H9 (cell line): ENCODE results near the gene CHTF8. TPM values are rescaled to one million over a fixed set of nuclear protein-coding genes. Genes with fewer than 3 reads are reported as not detected.

Source experiments
- DNase-seq: peaks from one replicate; pipeline ENCODE4 v3.0.0-alpha.2; 2017
- H2AFZ ChIP-seq: one replicate; pipeline ENCODE4 v1.6.1; 2013; ENCODE audit warnings: mild to moderate bottlenecking, low read length, control low read depth, moderate library complexity
- H2AK5ac ChIP-seq: 2 replicates; pipeline ENCODE4 v1.6.1; 2013; ENCODE audit warnings: low read length, control low read depth, mixed read lengths; ENCODE audit not compliant: insufficient read length
- H2BK120ac ChIP-seq: one replicate; pipeline ENCODE4 v1.6.1; 2013; ENCODE audit warnings: low read depth, mild to moderate bottlenecking, low read length, control low read depth, inconsistent platforms; ENCODE audit not compliant: poor library complexity, severe bottlenecking
- H2BK12ac ChIP-seq: 2 replicates; pipeline ENCODE4 v1.6.1; 2013; ENCODE audit warnings: low read length, control low read depth, mixed read lengths, low read depth; ENCODE audit not compliant: insufficient read length
- H2BK15ac ChIP-seq: 2 replicates; pipeline ENCODE4 v1.6.1; 2013; ENCODE audit warnings: low read depth, low read length, control low read depth
- H2BK20ac ChIP-seq: one replicate; pipeline ENCODE4 v1.6.1; 2013; ENCODE audit warnings: low read depth, mild to moderate bottlenecking, low read length, control low read depth, inconsistent platforms; ENCODE audit not compliant: poor library complexity, severe bottlenecking
- H2BK5ac ChIP-seq: 2 replicates; pipeline ENCODE4 v1.6.1; 2013; ENCODE audit warnings: low read length, control low read depth, mixed read lengths; ENCODE audit not compliant: insufficient read length
- H3K14ac ChIP-seq: 2 replicates; pipeline ENCODE4 v1.6.1; 2013; ENCODE audit warnings: low read length, control low read depth; ENCODE audit not compliant: insufficient read depth
- H3K18ac ChIP-seq: 2 replicates; pipeline ENCODE4 v1.6.1; 2013; ENCODE audit warnings: low read depth, mild to moderate bottlenecking, mixed read lengths, low read length, control low read depth; ENCODE audit not compliant: insufficient read length
- H3K23ac ChIP-seq: 2 replicates; pipeline ENCODE4 v1.6.1; 2013; ENCODE audit warnings: low read length, control low read depth, mixed read lengths, low read depth; ENCODE audit not compliant: insufficient read length
- H3K23me2 ChIP-seq: 2 replicates; pipeline ENCODE4 v1.6.1; 2013; ENCODE audit warnings: low read depth, mild to moderate bottlenecking, mixed read lengths, low read length, control low read depth; ENCODE audit not compliant: insufficient read length, poor library complexity, severe bottlenecking
- H3K27ac ChIP-seq: 2 replicates; pipeline ENCODE4 v1.5.1; 2013; ENCODE audit warnings: low read length, control low read depth, mixed read lengths, low read depth; ENCODE audit not compliant: insufficient read length
- H3K27me3 ChIP-seq: 2 replicates; pipeline ENCODE4 v1.6.1; 2013; ENCODE audit warnings: low read length, control low read depth, inconsistent platforms; ENCODE audit not compliant: insufficient read depth
- H3K4ac ChIP-seq: 2 replicates; pipeline ENCODE4 v1.6.1; 2013; ENCODE audit warnings: low read depth, mild to moderate bottlenecking, control low read depth, inconsistent platforms, low read length, moderate library complexity
- H3K4me1 ChIP-seq: 2 replicates; pipeline ENCODE4 v1.6.1; 2013; ENCODE audit warnings: low read length, control low read depth, inconsistent platforms; ENCODE audit not compliant: insufficient read depth
- H3K4me2 ChIP-seq: 2 replicates; pipeline ENCODE4 v1.6.1; 2013; ENCODE audit warnings: low read length, control low read depth, mixed read lengths; ENCODE audit not compliant: insufficient read length, insufficient read depth
- H3K56ac ChIP-seq: 2 replicates; pipeline ENCODE4 v1.6.1; 2013; ENCODE audit warnings: low read depth, mild to moderate bottlenecking, mixed read lengths, low read length, control low read depth; ENCODE audit not compliant: insufficient read length
- H3K79me1 ChIP-seq: 2 replicates; pipeline ENCODE4 v1.6.1; 2013; ENCODE audit warnings: low read depth, mild to moderate bottlenecking, moderate library complexity, low read length, control low read depth, inconsistent platforms; ENCODE audit not compliant: insufficient read depth, poor library complexity, severe bottlenecking
- H3K79me2 ChIP-seq: 2 replicates; pipeline ENCODE4 v1.6.1; 2013; ENCODE audit warnings: low read length, control low read depth, inconsistent platforms; ENCODE audit not compliant: insufficient read depth
- H3K9ac ChIP-seq: 2 replicates; pipeline ENCODE4 v1.6.1; 2013; ENCODE audit warnings: low read length, control low read depth, mixed read lengths; ENCODE audit not compliant: insufficient read length; ENCODE audit errors: extremely low read depth
- H3K9me3 ChIP-seq: one replicate; pipeline ENCODE4 v1.6.1; 2013; ENCODE audit warnings: low read depth, low read length, inconsistent platforms; ENCODE audit not compliant: control insufficient read depth
- H3T11ph ChIP-seq: one replicate; pipeline ENCODE4 v1.6.1; 2013; ENCODE audit warnings: mild to moderate bottlenecking, low read length, control low read depth, inconsistent platforms
- H4K20me1 ChIP-seq: one replicate; pipeline ENCODE4 v1.6.1; 2013; ENCODE audit not compliant: control insufficient read depth, insufficient read length, insufficient read depth
- H4K5ac ChIP-seq: 2 replicates; pipeline ENCODE4 v1.6.1; 2013; ENCODE audit warnings: low read depth, mild to moderate bottlenecking, mixed read lengths, low read length, control low read depth; ENCODE audit not compliant: insufficient read length
- H4K8ac ChIP-seq: replicated peaks from 2 replicates; pipeline ENCODE4 v1.6.1; 2013; ENCODE audit warnings: low read length, control low read depth, mixed read lengths, low read depth; ENCODE audit not compliant: insufficient read length
- H4K91ac ChIP-seq: 2 replicates; pipeline ENCODE4 v1.6.1; 2013; ENCODE audit warnings: low read depth, mild to moderate bottlenecking, moderate library complexity, mixed read lengths, low read length, control low read depth; ENCODE audit not compliant: insufficient read length
- H3K27ac Mint-ChIP-seq, 3 experiments: 2 replicates in 2 of 3; 3 replicates in 1 of 3; pipeline ENCODE4 v1.8.0; 2020 to 2021; ENCODE audit warnings: mixed read lengths in 3 of 3, mild to moderate bottlenecking in 1 of 3, moderate library complexity in 1 of 3
- H3K27me3 Mint-ChIP-seq: 2 replicates; pipeline ENCODE4 v1.8.0; 2021; ENCODE audit warnings: low read depth, mild to moderate bottlenecking, moderate library complexity, mixed read lengths
- H3K36me3 Mint-ChIP-seq, 3 experiments: 2 replicates in 2 of 3; 3 replicates in 1 of 3; pipeline ENCODE4 v1.8.0; 2020 to 2021; ENCODE audit warnings: low read depth in 3 of 3, mixed read lengths in 3 of 3; ENCODE audit not compliant: insufficient read depth in 1 of 3
- H3K4me1 Mint-ChIP-seq, 2 experiments: 2 replicates each; pipeline ENCODE4 v1.8.0; 2020; ENCODE audit warnings: mixed read lengths in 2 of 2
- H3K4me3 Mint-ChIP-seq, 2 experiments: 2 replicates in 1 of 2; 3 replicates in 1 of 2; pipeline ENCODE4 v1.8.0; 2020 to 2021; ENCODE audit warnings: mild to moderate bottlenecking in 2 of 2, mixed read lengths in 2 of 2, moderate library complexity in 1 of 2
- H3K9me3 Mint-ChIP-seq, 2 experiments: 2 replicates in 1 of 2; 3 replicates in 1 of 2; pipeline ENCODE4 v1.8.0; 2020; ENCODE audit warnings: mild to moderate bottlenecking in 2 of 2, mixed read lengths in 2 of 2, moderate library complexity in 1 of 2
- CTCF ChIP-seq: fragments of 200-600 bp; sonication (generic); conservative IDR thresholded peaks from 3 replicates; pipeline ENCODE4 v1.8.0; 2021; ENCODE audit warnings: antibody characterized with exemption, mild to moderate bottlenecking
- WGBS: extraction: QIAGEN DNeasy Blood & Tissue Kit; methylation state at CpG from one replicate; pipeline ENCODE4 v1.1.7; 2013; ENCODE audit warnings: missing lambda C conversion rate, low lambda C conversion rate, mixed read lengths; ENCODE audit not compliant: insufficient read length; ENCODE audit errors: extremely low coverage; 5-methylcytosine and 5-hydroxymethylcytosine counted together
- total RNA-seq: library from RNA; stranded (reverse); gene quantifications from 2 replicates; pipeline ENCODE4 v1.2.1, GENCODE V29; 2021

CHTF8 gene
- total RNA-seq, 1 experiment from 2014 or later = 168 TPM

GRCh38 chr16:69094501-69094900 lies 37.9 kb downstream of the CHTF8 start:
- Histone ChIP-seq H2BK15ac (no peak overlapping the region), H3K4me1 (peaks cover 8% of the 10 kb centered on the region; the same call in 1 of the 2 replicates), H3K79me2 (no peaks in the 10 kb centered on the region), H3K4ac (no peak overlapping the region), H3K56ac (no peak overlapping the region), H3T11ph (no peak overlapping the region), H3K9ac (no peak overlapping the region), H3K23ac (no peak overlapping the region), H2BK120ac (no peak overlapping the region), H2AFZ (no peak overlapping the region), H2BK5ac (no peak overlapping the region), H3K27me3 (no peaks in the 10 kb centered on the region), H3K23me2 (no peaks in the 10 kb centered on the region), H3K18ac (no peak overlapping the region), H2AK5ac (no peak overlapping the region), H4K5ac (no peak overlapping the region), H3K79me1 (no peaks in the 10 kb centered on the region), H2BK12ac (no peak overlapping the region), H2BK20ac (no peak overlapping the region), H3K14ac (no peak overlapping the region), H4K8ac (no peak overlapping the region), H4K20me1 (no peaks in the 10 kb centered on the region), H3K4me2 (no peak overlapping the region), H4K91ac (no peak overlapping the region), H3K9me3 (no peaks in the 10 kb centered on the region), H3K27ac (no peak overlapping the region)
- H3K36me3 Mint-ChIP-seq = no peaks in the 10 kb centered on the region
- peaks cover 26 to 29% of the 10 kb centered on the region in 2 experiments for H3K4me1 Mint-ChIP-seq
- no peak overlapping the region for H3K4me3 Mint-ChIP-seq
- H3K27ac Mint-ChIP-seq = peak overlapping the region in 2 of 3 experiments; percentile 6 to 31; a peak in 3 of 7 replicates
- no peak for DNase-seq
- no CpG with 5 or more reads among the region's 5 CpGs for WGBS
- TF ChIP-seq CTCF = no peak
- no peaks in the 10 kb centered on the region for H3K9me3 Mint-ChIP-seq
- no peaks in the 10 kb centered on the region for H3K27me3 Mint-ChIP-seq
